Fibroblast of lung (primary cell): ENCODE measurements around the gene ADAMTS19. TPM values are rescaled to one million over a fixed set of nuclear protein-coding genes. Genes with fewer than 3 reads are reported as not detected.

Experiments
- DNase-seq, 2 donors: peaks; one replicate each; pipeline versions ENCODE4 v3.0.0 to v3.0.0-alpha.2; 2010; ENCODE audit warnings: low read depth in 2 of 2
- H2AFZ ChIP-seq: 2 replicates; pipeline ENCODE4 v1.5.1; 2012; ENCODE audit warnings: low read length, control low read depth, inconsistent platforms
- H3K27ac ChIP-seq: 2 replicates; pipeline ENCODE4 v1.5.1; 2011; ENCODE audit warnings: low read length, control low read depth; ENCODE audit not compliant: insufficient read depth
- H3K27me3 ChIP-seq: 2 replicates; pipeline ENCODE4 v1.5.1; 2011; ENCODE audit warnings: mild to moderate bottlenecking, low read length; ENCODE audit not compliant: control insufficient read depth, insufficient read depth
- H3K36me3 ChIP-seq: 2 replicates; pipeline ENCODE4 v1.5.1; 2011; ENCODE audit warnings: low read length; ENCODE audit not compliant: control insufficient read depth, insufficient read depth
- H3K4me1 ChIP-seq: 2 replicates; pipeline ENCODE4 v1.5.1; 2011; ENCODE audit warnings: low read length; ENCODE audit not compliant: control insufficient read depth, insufficient read depth; ENCODE audit errors: extremely low read depth
- H3K4me2 ChIP-seq: 2 replicates; pipeline ENCODE4 v1.5.1; 2011; ENCODE audit warnings: low read length, control low read depth; ENCODE audit not compliant: insufficient read depth; ENCODE audit errors: extremely low read depth
- H3K4me3 ChIP-seq, 4 experiments: fragments of 200-600 bp in 1 of 4; sonication (generic) in 1 of 4; replicated peaks in 1 of 4; 2 replicates each; pipeline ENCODE4 v1.5.1; 2011 to 2016; ENCODE audit warnings: low read length in 4 of 4, low read depth in 3 of 4, mild to moderate bottlenecking in 3 of 4, control low read depth in 2 of 4, inconsistent platforms in 1 of 4, mixed read lengths in 1 of 4; ENCODE audit not compliant: insufficient read depth in 1 of 4; ENCODE audit errors: control extremely low read depth in 1 of 4
- H3K79me2 ChIP-seq: 2 replicates; pipeline ENCODE4 v1.5.1; 2012; ENCODE audit warnings: mild to moderate bottlenecking, low read length, inconsistent platforms; ENCODE audit not compliant: control insufficient read depth, insufficient read depth
- H3K9ac ChIP-seq: 2 replicates; pipeline ENCODE4 v1.5.1; 2011; ENCODE audit warnings: mild to moderate bottlenecking, low read length, control low read depth; ENCODE audit not compliant: insufficient read depth
- H3K9me3 ChIP-seq: 2 replicates; pipeline ENCODE4 v1.5.1; 2012; ENCODE audit warnings: low read depth, low read length; ENCODE audit not compliant: control insufficient read depth, insufficient read depth
- H4K20me1 ChIP-seq: 2 replicates; pipeline ENCODE4 v1.5.1; 2011; ENCODE audit warnings: low read length; ENCODE audit not compliant: control insufficient read depth, insufficient read depth; ENCODE audit errors: extremely low read depth
- CTCF ChIP-seq, 2 donors: IDR thresholded peaks in 1 of 2; conservative IDR thresholded peaks in 1 of 2; 1 replicate in 1 of 2; 2 replicates in 1 of 2; pipeline ENCODE4 v1.5.1; 2011 to 2012; ENCODE audit warnings: low read length in 2 of 2, control low read depth in 1 of 2, inconsistent platforms in 1 of 2, low read depth in 1 of 2, mild to moderate bottlenecking in 1 of 2
- EZH2 ChIP-seq: IDR thresholded peaks from 2 replicates; pipeline ENCODE4 v1.5.1; 2012; ENCODE audit warnings: low read length, control low read depth, mild to moderate bottlenecking; ENCODE audit errors: missing control alignments
- polyA plus RNA-seq, 2 donors: library from polyadenylated mRNA; depleted of rRNA in 1 of 2; stranded (reverse) in 1 of 2; unstranded in 1 of 2; fragments of >200 nt; gene quantifications; 2 replicates each; pipeline ENCODE4 v1.2.1, GENCODE V29; 2011 to 2012; ENCODE audit warnings: missing spikeins in 1 of 2
- total RNA-seq: library from RNA; depleted of rRNA; stranded (reverse); fragments of >200 nt; gene quantifications from 2 replicates; pipeline ENCODE4 v1.2.1, GENCODE V29; 2014

The ADAMTS19 gene
- total and polyA plus RNA-seq, 2 donors (not counting 1 experiment from before 2014, with no cell fraction given), result 0.09 to 0.33 TPM

GRCh38 chr5:129541648-129542251 is 81.7 kb downstream of the ADAMTS19 start:
- no peaks in the 10 kb centered on the region for H4K20me1 ChIP-seq
- TF ChIP-seq CTCF (conservative IDR thresholded peaks at IDR 0.05 in 1 of 2, IDR thresholded peaks at IDR 0.05 in 1 of 2; ENCODE audit: low read depth in 1 of 2, low read length in 2 of 2) (no peak), EZH2 (no peak)
- no peaks in the 10 kb centered on the region for H3K4me1 ChIP-seq
- peak; percentile 4 to 9 for DNase-seq
- no peaks in the 10 kb centered on the region for H3K36me3 ChIP-seq
- no peak overlapping the region for H3K9ac ChIP-seq
- H2AFZ ChIP-seq, result no peak overlapping the region
- H3K79me2 ChIP-seq, result no peaks in the 10 kb centered on the region
- H3K27ac ChIP-seq, result no peak overlapping the region
- H3K9me3 ChIP-seq, result no peaks in the 10 kb centered on the region
- no peak overlapping the region for H3K4me2 ChIP-seq
- H3K27me3 ChIP-seq, result no peaks in the 10 kb centered on the region
- no peak overlapping the region for H3K4me3 ChIP-seq

- TF ChIP-seq EZH2 (no peak), CTCF (conservative IDR thresholded peaks at IDR 0.05 in 1 of 2, IDR thresholded peaks at IDR 0.05 in 1 of 2; ENCODE audit: low read depth in 1 of 2, low read length in 2 of 2) (no peak)
- Histone ChIP-seq H3K27ac (no peak overlapping the region), H3K4me3 (no peak overlapping the region), H3K4me2 (no peak overlapping the region), H3K27me3 (no peaks in the 10 kb centered on the region), H3K9ac (no peak overlapping the region), H3K9me3 (no peaks in the 10 kb centered on the region), H3K79me2 (no peaks in the 10 kb centered on the region), H2AFZ (no peak overlapping the region), H3K36me3 (no peaks in the 10 kb centered on the region), H3K4me1 (no peaks in the 10 kb centered on the region), H4K20me1 (no peaks in the 10 kb centered on the region)
- DNase-seq, result no peak
Observed at GRCh38 chr5:129547137-129547536, 87.0 kb downstream of the ADAMTS19 start.

- no peaks in the 10 kb centered on the region for H3K4me1 ChIP-seq
- H3K79me2 ChIP-seq, result no peaks in the 10 kb centered on the region
- no peaks in the 10 kb centered on the region for H4K20me1 ChIP-seq
- no peaks in the 10 kb centered on the region for H3K36me3 ChIP-seq
- no peak overlapping the region for H3K27ac ChIP-seq
- H3K9me3 ChIP-seq, result no peaks in the 10 kb centered on the region
- H2AFZ ChIP-seq, result no peak overlapping the region
- H3K9ac ChIP-seq, result no peak overlapping the region
- no peak overlapping the region for H3K4me2 ChIP-seq
- TF ChIP-seq CTCF (conservative IDR thresholded peaks at IDR 0.05 in 1 of 2, IDR thresholded peaks at IDR 0.05 in 1 of 2; ENCODE audit: low read depth in 1 of 2, low read length in 2 of 2), result no peak
- TF ChIP-seq EZH2, result no peak
- no peaks in the 10 kb centered on the region for H3K27me3 ChIP-seq
- DNase-seq, result peak; percentile 1 to 4
- H3K4me3 ChIP-seq, result no peak overlapping the region
Observed at GRCh38 chr5:129554134-129554904, 94.2 kb downstream of the ADAMTS19 start.
